ENCODE measurements around the gene COL18A1.

GRCh38 chr21:45558044-45558721 is 153.2 kb downstream of the COL18A1 start:
- TF ChIP-seq, protein P1, sequence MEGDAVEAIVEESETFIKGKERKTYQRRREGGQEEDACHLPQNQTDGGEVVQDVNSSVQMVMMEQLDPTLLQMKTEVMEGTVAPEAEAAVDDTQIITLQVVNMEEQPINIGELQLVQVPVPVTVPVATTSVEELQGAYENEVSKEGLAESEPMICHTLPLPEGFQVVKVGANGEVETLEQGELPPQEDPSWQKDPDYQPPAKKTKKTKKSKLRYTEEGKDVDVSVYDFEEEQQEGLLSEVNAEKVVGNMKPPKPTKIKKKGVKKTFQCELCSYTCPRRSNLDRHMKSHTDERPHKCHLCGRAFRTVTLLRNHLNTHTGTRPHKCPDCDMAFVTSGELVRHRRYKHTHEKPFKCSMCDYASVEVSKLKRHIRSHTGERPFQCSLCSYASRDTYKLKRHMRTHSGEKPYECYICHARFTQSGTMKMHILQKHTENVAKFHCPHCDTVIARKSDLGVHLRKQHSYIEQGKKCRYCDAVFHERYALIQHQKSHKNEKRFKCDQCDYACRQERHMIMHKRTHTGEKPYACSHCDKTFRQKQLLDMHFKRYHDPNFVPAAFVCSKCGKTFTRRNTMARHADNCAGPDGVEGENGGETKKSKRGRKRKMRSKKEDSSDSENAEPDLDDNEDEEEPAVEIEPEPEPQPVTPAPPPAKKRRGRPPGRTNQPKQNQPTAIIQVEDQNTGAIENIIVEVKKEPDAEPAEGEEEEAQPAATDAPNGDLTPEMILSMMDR (conservative IDR thresholded peaks at IDR 0.05; ENCODE audit: low read depth, low read length) = no peak
- TF ChIP-seq EZH2 (IDR thresholded peaks at IDR 0.05; ENCODE audit: low read length, unreplicated experiment) = no peak
